HEK293T (cell line): ENCODE measurements around the gene THRB.

ENCODE experiments used
- ARNT ChIP-seq: fragments of 450-650 bp; IDR thresholded peaks from 2 replicates; pipeline ENCODE4 v1.6.1; 2017; ENCODE audit warnings: mild to moderate bottlenecking
- FOXK2 ChIP-seq: fragments of 450-650 bp; IDR thresholded peaks from 2 replicates; pipeline ENCODE4 v1.6.1; 2016; ENCODE audit warnings: mild to moderate bottlenecking
- TARDBP ChIP-seq: fragments of 450-650 bp; IDR thresholded peaks from 2 replicates; pipeline ENCODE4 v1.6.1; 2016

DNA sequence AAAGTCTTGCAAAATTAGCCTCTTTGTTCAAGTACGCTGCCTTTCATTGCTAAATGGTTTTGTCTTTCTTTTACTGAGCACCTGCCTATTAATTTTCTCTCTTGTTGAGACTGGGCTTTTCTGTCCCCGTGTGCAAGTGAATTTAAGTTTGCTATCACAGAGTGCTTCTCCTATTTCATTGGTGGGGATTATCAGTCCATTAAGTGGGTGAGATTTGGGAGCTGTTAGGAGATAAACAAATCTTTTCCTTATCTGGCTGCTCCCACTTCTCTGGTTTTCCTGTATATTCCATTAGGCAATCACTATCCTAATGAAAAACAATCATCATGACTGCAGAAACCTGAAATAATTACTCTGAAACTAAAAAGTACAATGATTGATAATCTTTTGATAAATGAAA is 295.4 kb downstream of the THRB start:
- TF ChIP-seq ARNT = no peak
- TF ChIP-seq TARDBP = no peak
- no peak for TF ChIP-seq FOXK2
